Suprapubic skin (tissue), 4 donors: ENCODE results near the gene ITM2B. TPM values are rescaled to one million over a fixed set of nuclear protein-coding genes. Genes with fewer than 3 reads are reported as not detected.

Source experiments
- DNase-seq, 2 donors: peaks; one replicate each; pipeline ENCODE4 v3.0.0-alpha.2; 2019; ENCODE audit warnings: low spot score in 2 of 2
- H3K27ac ChIP-seq: fragments of 200-600 bp; sonication (generic); one replicate; pipeline ENCODE4 v1.5.1; 2019
- H3K27me3 ChIP-seq: fragments of 200-600 bp; sonication (generic); one replicate; pipeline ENCODE4 v1.5.1; 2019
- H3K36me3 ChIP-seq: fragments of 200-600 bp; sonication (generic); one replicate; pipeline ENCODE4 v1.5.1; 2019
- H3K4me1 ChIP-seq: fragments of 200-600 bp; sonication (generic); one replicate; pipeline ENCODE4 v1.5.1; 2019
- H3K4me3 ChIP-seq: fragments of 200-600 bp; sonication (generic); one replicate; pipeline ENCODE4 v1.5.1; 2019; ENCODE audit warnings: mild to moderate bottlenecking
- H3K9me3 ChIP-seq: fragments of 200-600 bp; sonication (generic); one replicate; pipeline ENCODE4 v1.5.1; 2019
- CTCF ChIP-seq, 2 donors: fragments of 200-600 bp in 1 of 2; fragments of 450-650 bp in 1 of 2; sonication (generic) in 1 of 2; IDR thresholded peaks; one replicate each; pipeline ENCODE4 v1.5.1; 2016 to 2019; ENCODE audit warnings: antibody characterized with exemption in 2 of 2, mild to moderate bottlenecking in 1 of 2, moderate library complexity in 1 of 2
- EP300 ChIP-seq: sonication (generic); formaldehyde crosslinking; IDR thresholded peaks from one replicate; pipeline ENCODE4 v1.6.1; 2017; ENCODE audit warnings: antibody characterized with exemption
- POLR2A ChIP-seq, 2 donors: fragments of 450-650 bp; IDR thresholded peaks; one replicate each; pipeline ENCODE4 v1.6.1; 2017; ENCODE audit warnings: antibody characterized with exemption in 2 of 2, mild to moderate bottlenecking in 2 of 2, moderate library complexity in 2 of 2
- POLR2AphosphoS5 ChIP-seq, 3 donors: sonication (generic); formaldehyde crosslinking; IDR thresholded peaks; one replicate each; pipeline ENCODE4 v1.6.1; 2017; ENCODE audit warnings: antibody characterized with exemption in 3 of 3
- WGBS: methylation state at CpG from one replicate; pipeline ENCODE4 v1.1.5; 2018; 5-methylcytosine and 5-hydroxymethylcytosine counted together
- total RNA-seq, 4 donors: library from RNA; depleted of rRNA; stranded (reverse); fragments of >200 nt; gene quantifications; one replicate each; pipeline ENCODE4 v1.1.0, GENCODE V29; 2016

ITM2B gene
- total RNA-seq, 4 donors from 2014 or later, result 511 to 726 (median 679) TPM

DNA sequence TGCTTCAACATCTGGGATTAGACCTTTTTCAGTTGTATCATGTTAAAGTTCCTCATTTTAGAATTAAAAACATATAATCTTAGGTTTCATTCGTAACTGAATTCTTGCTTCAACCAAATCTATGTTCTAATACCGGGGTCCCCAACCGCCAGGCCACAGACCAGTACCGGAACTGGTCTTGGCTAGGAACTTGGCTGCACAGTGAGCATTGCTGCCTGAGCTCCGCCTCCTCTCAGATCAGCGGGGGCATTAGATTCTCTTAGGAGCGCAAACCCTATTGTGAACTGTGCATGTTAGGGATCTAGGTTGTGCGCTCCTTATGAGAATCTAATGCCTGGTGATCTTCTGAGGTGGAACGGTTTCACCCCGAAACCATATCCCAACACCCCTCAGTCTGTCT, 19.2 kb downstream of the ITM2B start:
- Histone ChIP-seq H3K4me1 (peaks cover 52% of the 10 kb centered on the region), H3K27ac (peak overlapping the region; percentile 7), H3K36me3 (peaks cover 31% of the 10 kb centered on the region), H3K9me3 (no peaks in the 10 kb centered on the region), H3K27me3 (no peaks in the 10 kb centered on the region), H3K4me3 (no peak overlapping the region)
- TF ChIP-seq POLR2A (IDR thresholded peaks at IDR 0.05) (no peak), POLR2AphosphoS5 (IDR thresholded peaks at IDR 0.05) (no peak), CTCF (IDR thresholded peaks at IDR 0.05) (no peak), EP300 (no peak)
- DNase-seq, result no peak
- 77% methylated on average over 10 of the region's 10 CpGs for WGBS

- H3K4me1 ChIP-seq, result peaks cover 42% of the 10 kb centered on the region
- peaks cover 47% of the 10 kb centered on the region for H3K36me3 ChIP-seq
These were observed 20.8 kb downstream of the ITM2B start for GRCh38 chr13:48253849-48254248.

DNA sequence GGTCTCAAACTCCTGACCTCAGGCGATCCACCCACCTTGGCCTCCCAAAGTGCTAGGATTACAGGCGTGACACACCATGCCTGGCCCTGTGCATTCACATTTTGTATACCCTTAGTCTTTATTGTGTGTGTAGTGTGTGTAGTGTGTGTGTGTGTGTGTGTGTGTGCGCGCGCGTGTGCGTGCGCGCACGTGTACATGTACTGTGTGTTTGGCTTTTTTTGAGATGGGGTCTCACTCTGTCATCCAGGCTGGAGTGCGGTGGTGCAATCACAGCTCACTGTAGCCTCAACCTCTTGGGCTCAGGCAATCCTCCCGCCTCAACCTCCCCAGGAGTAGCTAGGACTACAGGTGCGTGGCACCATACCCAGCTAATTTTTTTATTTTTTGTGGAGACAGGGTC, 22.1 kb downstream of the ITM2B start:
- Histone ChIP-seq H3K4me1 (peaks cover 37% of the 10 kb centered on the region), H3K9me3 (no peaks in the 10 kb centered on the region), H3K36me3 (peaks cover 60% of the 10 kb centered on the region), H3K27me3 (no peaks in the 10 kb centered on the region), H3K27ac (no peak overlapping the region), H3K4me3 (no peak overlapping the region)
- no peak for DNase-seq
- WGBS, result 94% methylated on average over 13 of the region's 13 CpGs
- TF ChIP-seq POLR2A (IDR thresholded peaks at IDR 0.05) (no peak), POLR2AphosphoS5 (IDR thresholded peaks at IDR 0.05) (no peak), CTCF (IDR thresholded peaks at IDR 0.05) (no peak), EP300 (no peak)

More at GRCh38 chr13:48253849-48254248, 20.8 kb downstream of the ITM2B start:
- WGBS, result 86% methylated on average over 2 of the region's 2 CpGs
- Histone ChIP-seq H3K27ac (no peak overlapping the region), H3K9me3 (no peaks in the 10 kb centered on the region), H3K4me3 (no peak overlapping the region), H3K27me3 (no peaks in the 10 kb centered on the region)
- TF ChIP-seq EP300, result no peak
- no peak for TF ChIP-seq POLR2AphosphoS5 (IDR thresholded peaks at IDR 0.05)
- TF ChIP-seq CTCF (IDR thresholded peaks at IDR 0.05), result no peak
- TF ChIP-seq POLR2A (IDR thresholded peaks at IDR 0.05), result no peak
- no peak for DNase-seq

GRCh38 chr13:48255954-48256353, 22.9 kb downstream of the ITM2B start:
- TF ChIP-seq CTCF (IDR thresholded peaks at IDR 0.05), result no peak
- no peak for TF ChIP-seq POLR2A (IDR thresholded peaks at IDR 0.05)
- TF ChIP-seq POLR2AphosphoS5 (IDR thresholded peaks at IDR 0.05), result no peak
- TF ChIP-seq EP300, result no peak
- no peaks in the 10 kb centered on the region for H3K9me3 ChIP-seq
- H3K4me1 ChIP-seq, result peaks cover 30% of the 10 kb centered on the region
- no peak overlapping the region for H3K27ac ChIP-seq
- no peak overlapping the region for H3K4me3 ChIP-seq
- H3K36me3 ChIP-seq, result peaks cover 68% of the 10 kb centered on the region
- H3K27me3 ChIP-seq, result no peaks in the 10 kb centered on the region
- WGBS, result 59% methylated on average over 1 of the region's 1 CpG
- DNase-seq, result no peak

GRCh38 chr13:48258002-48258401, 25.0 kb downstream of the ITM2B start:
- Histone ChIP-seq H3K27ac (no peak overlapping the region), H3K4me3 (no peak overlapping the region), H3K4me1 (peaks cover 12% of the 10 kb centered on the region), H3K9me3 (no peaks in the 10 kb centered on the region), H3K36me3 (peaks cover 80% of the 10 kb centered on the region), H3K27me3 (no peaks in the 10 kb centered on the region)
- DNase-seq, result no peak
- TF ChIP-seq POLR2AphosphoS5 (IDR thresholded peaks at IDR 0.05), result no peak
- no peak for TF ChIP-seq EP300
- no peak for TF ChIP-seq POLR2A (IDR thresholded peaks at IDR 0.05)
- no peak for TF ChIP-seq CTCF (IDR thresholded peaks at IDR 0.05)
